Lower leg skin (tissue), 3 donors: ENCODE measurements around the gene CLEC3B.

Experiments
- CTCF ChIP-seq, 3 donors: fragments of 450-650 bp; IDR thresholded peaks; one replicate each; pipeline ENCODE4 v1.5.1; 2016; ENCODE audit warnings: antibody characterized with exemption in 3 of 3, mild to moderate bottlenecking in 3 of 3, moderate library complexity in 2 of 3
- POLR2A ChIP-seq, 2 donors: fragments of 450-650 bp; IDR thresholded peaks; one replicate each; pipeline ENCODE4 v1.6.1; 2016 to 2017; ENCODE audit warnings: antibody characterized with exemption in 2 of 2, mild to moderate bottlenecking in 1 of 2, moderate library complexity in 1 of 2

- TF ChIP-seq CTCF (IDR thresholded peaks at IDR 0.05) (no peak), POLR2A (IDR thresholded peaks at IDR 0.05) (no peak)
Observed at GRCh38 chr3:45075821-45076625, 49.9 kb downstream of the CLEC3B start.
